Measurements from ENCODE around the gene PLPPR5. TPM values are rescaled to one million over a fixed set of nuclear protein-coding genes. Genes with fewer than 3 reads are reported as not detected.

PLPPR5 gene
- total and polyA plus RNA-seq, 2 experiments from 2014 or later, result 0.04 to 0.42 TPM

DNA sequence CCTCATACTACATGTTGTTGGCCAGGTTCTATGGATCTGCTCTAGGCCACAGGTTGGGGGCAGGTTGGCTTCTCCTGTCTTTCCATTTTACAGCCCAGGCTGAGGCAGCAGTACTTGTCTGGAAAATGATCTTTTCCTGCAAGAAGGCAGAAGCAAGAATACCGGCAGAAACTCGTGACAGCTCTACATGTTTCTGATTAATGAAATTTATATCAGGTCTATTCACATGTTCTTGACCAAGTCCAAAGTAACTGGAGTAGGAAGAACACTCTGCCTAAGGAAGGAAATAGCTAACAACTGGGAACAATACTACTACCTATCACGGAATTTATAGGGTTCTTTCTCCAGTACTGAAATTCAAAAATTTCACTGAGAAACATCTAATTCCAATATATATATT, 98.3 kb downstream of the PLPPR5 start:
- no peaks in the 10 kb centered on the region for H3K36me3 ChIP-seq
- TF ChIP-seq, protein P1, sequence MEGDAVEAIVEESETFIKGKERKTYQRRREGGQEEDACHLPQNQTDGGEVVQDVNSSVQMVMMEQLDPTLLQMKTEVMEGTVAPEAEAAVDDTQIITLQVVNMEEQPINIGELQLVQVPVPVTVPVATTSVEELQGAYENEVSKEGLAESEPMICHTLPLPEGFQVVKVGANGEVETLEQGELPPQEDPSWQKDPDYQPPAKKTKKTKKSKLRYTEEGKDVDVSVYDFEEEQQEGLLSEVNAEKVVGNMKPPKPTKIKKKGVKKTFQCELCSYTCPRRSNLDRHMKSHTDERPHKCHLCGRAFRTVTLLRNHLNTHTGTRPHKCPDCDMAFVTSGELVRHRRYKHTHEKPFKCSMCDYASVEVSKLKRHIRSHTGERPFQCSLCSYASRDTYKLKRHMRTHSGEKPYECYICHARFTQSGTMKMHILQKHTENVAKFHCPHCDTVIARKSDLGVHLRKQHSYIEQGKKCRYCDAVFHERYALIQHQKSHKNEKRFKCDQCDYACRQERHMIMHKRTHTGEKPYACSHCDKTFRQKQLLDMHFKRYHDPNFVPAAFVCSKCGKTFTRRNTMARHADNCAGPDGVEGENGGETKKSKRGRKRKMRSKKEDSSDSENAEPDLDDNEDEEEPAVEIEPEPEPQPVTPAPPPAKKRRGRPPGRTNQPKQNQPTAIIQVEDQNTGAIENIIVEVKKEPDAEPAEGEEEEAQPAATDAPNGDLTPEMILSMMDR (IDR thresholded peaks at IDR 0.05; ENCODE audit: low read depth, low read length), result no peak
- no peaks in the 10 kb centered on the region for H3K4me1 ChIP-seq (ENCODE audit: low read depth)
- H3K27ac ChIP-seq, result no peak overlapping the region
- no peaks in the 10 kb centered on the region for H3K27me3 ChIP-seq
- no peak overlapping the region for H3K4me3 ChIP-seq
- H3K9me3 ChIP-seq (ENCODE audit: low read depth), result no peaks in the 10 kb centered on the region
- DNase-seq (ENCODE audit: low read depth in 1 of 2, low spot score in 1 of 2), result no peak

DNA sequence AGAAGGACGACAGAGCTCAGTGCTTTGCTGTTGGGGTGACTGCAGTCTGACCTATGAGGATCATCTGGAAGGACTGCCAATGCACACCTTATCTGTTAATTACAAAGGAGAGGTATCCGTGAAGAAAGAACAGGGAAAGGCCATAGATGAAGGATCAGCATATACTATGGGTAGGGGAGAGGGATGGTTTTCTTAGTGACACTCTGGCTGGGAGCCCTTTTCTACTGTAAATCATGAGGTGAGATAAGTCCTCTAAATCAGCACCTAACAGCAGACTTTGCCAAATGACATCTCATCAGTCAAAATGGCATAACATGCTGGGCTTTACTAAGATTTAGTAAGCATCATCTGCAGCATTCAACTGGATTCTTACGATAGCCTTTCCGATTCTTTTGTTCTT, 100.0 kb downstream of the PLPPR5 start:
- Histone ChIP-seq H3K36me3 (no peaks in the 10 kb centered on the region), H3K4me3 (no peak overlapping the region), H3K27ac (no peak overlapping the region), H3K4me1 (ENCODE audit: low read depth) (no peaks in the 10 kb centered on the region), H3K9me3 (ENCODE audit: low read depth) (no peaks in the 10 kb centered on the region), H3K27me3 (no peaks in the 10 kb centered on the region)
- no peak for DNase-seq (ENCODE audit: low read depth in 1 of 2, low spot score in 1 of 2)
- TF ChIP-seq, protein P1 (IDR thresholded peaks at IDR 0.05; ENCODE audit: low read depth, low read length), result no peak

DNA sequence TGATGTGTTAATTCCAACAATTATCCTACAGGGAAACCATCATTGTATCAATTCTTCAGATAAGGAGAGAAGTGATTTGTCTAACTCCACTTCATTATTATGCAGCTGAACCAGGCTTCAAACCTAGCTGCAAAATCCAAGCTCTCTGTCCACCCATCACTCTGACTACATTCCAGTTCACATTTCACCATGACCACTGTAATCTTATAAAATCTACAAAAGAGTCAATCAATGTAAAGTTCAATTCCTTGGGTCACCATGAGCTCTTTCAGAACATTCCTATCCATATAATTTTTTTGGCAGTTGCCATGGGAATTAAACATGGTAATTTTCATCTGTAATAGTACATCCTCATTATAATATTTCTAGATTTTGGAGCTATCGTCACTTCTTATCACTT, 100.9 kb downstream of the PLPPR5 start:
- Histone ChIP-seq H3K9me3 (ENCODE audit: low read depth) (no peaks in the 10 kb centered on the region), H3K27me3 (no peaks in the 10 kb centered on the region), H3K27ac (no peak overlapping the region), H3K4me3 (no peak overlapping the region), H3K36me3 (no peaks in the 10 kb centered on the region), H3K4me1 (ENCODE audit: low read depth) (no peaks in the 10 kb centered on the region)
- TF ChIP-seq, protein P1 (IDR thresholded peaks at IDR 0.05; ENCODE audit: low read depth, low read length), result no peak
- peak in 1 of 2 donors; percentile 9 for DNase-seq (ENCODE audit: low read depth in 1 of 2, low spot score in 1 of 2)

DNA sequence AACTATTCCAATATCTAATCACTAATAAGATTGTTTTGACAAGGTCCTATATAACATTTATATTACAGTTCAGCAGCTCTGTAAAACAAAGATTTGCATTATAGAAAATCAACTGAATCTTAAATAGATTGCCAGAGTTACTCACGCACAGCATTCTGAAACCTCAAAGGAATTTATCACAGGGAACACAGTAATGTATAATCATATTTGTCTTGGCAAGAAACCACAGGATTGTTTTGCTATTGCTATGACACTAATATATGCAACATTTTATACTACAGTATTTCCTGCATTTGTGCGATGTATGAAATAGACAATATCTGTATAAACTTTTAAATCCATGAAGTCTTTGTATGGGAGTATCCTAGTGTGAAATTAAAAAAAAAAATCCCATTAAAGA, 101.4 kb downstream of the PLPPR5 start:
- Histone ChIP-seq H3K4me1 (ENCODE audit: low read depth) (no peaks in the 10 kb centered on the region), H3K36me3 (no peaks in the 10 kb centered on the region), H3K27me3 (no peaks in the 10 kb centered on the region), H3K9me3 (ENCODE audit: low read depth) (no peaks in the 10 kb centered on the region), H3K4me3 (no peak overlapping the region), H3K27ac (no peak overlapping the region)
- DNase-seq (ENCODE audit: low read depth in 1 of 2, low spot score in 1 of 2), result peak in 1 of 2 donors; percentile 83
- TF ChIP-seq, protein P1 (IDR thresholded peaks at IDR 0.05; ENCODE audit: low read depth, low read length), result no peak

DNA sequence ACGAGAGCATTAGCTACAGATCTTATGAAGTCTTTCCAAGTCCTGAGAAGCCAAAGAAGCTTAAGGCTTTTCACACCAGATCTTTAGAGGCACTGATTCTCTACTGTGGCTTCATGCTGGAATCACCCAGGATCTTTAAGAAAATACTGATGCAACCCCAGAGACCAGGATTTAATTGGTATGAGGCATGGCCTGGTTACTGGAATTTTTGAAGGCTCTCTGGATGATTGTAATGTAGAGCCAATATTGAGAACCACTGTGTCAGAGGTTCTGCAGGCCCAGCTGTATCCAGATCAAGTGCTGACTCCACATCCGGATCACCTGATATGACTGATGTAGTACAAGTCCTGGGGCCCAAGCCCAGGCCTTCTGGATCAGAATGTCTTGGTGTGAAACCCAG, 105.7 kb downstream of the PLPPR5 start:
- no peaks in the 10 kb centered on the region for H3K36me3 ChIP-seq
- no peak overlapping the region for H3K4me3 ChIP-seq
- no peak for DNase-seq (ENCODE audit: low read depth in 1 of 2, low spot score in 1 of 2)
- H3K9me3 ChIP-seq (ENCODE audit: low read depth), result no peaks in the 10 kb centered on the region
- TF ChIP-seq, protein P1 (IDR thresholded peaks at IDR 0.05; ENCODE audit: low read depth, low read length), result no peak
- H3K27ac ChIP-seq, result no peak overlapping the region
- H3K27me3 ChIP-seq, result no peaks in the 10 kb centered on the region
- H3K4me1 ChIP-seq (ENCODE audit: low read depth), result no peaks in the 10 kb centered on the region

DNA sequence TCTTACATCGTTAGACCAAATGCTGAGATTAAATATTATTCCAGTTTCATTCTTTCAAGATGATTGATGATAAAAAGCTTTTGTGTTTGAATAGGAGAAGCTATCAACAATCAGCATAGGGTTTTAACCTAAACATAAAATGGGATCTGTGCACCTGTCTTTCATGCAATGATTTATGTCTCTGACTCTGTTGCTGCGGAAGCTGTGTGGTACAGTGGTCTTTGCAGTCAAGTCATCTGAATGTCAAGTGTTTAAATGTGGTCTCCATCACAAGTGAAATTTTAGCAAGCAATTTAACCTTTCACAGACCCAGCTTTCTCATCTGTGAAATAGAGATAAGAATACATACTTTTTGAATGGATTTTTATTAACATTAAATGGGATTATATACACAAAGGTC, 107.2 kb downstream of the PLPPR5 start:
- Histone ChIP-seq H3K4me1 (ENCODE audit: low read depth) (no peaks in the 10 kb centered on the region), H3K27me3 (no peaks in the 10 kb centered on the region), H3K9me3 (ENCODE audit: low read depth) (no peaks in the 10 kb centered on the region), H3K36me3 (no peaks in the 10 kb centered on the region), H3K27ac (no peak overlapping the region), H3K4me3 (no peak overlapping the region)
- no peak for DNase-seq (ENCODE audit: low read depth in 1 of 2, low spot score in 1 of 2)
- TF ChIP-seq, protein P1 (IDR thresholded peaks at IDR 0.05; ENCODE audit: low read depth, low read length), result no peak

All from cardiac muscle cell (in vitro differentiated cells and primary cell).